CD8-positive, alpha-beta memory T cell (primary cell): ENCODE measurements around the gene CIAO3. TPM values are rescaled to one million over a fixed set of nuclear protein-coding genes. Genes with fewer than 3 reads are reported as not detected.
"Not testable (repeated sequence)": the region's sequence is repeated elsewhere in the genome, so short reads cannot be mapped to it uniquely, and the experiment has no call there.

Experiments used
- CTCF ChIA-PET: fragments of 350-600 bp; sonication (Branson Sonifier 250); formaldehyde crosslinking; loops from one replicate; lab custom pipeline; 2021; ENCODE audit warnings: antibody characterized with exemption; lab: Charles Lee
- POLR2A ChIA-PET: fragments of 350-600 bp; sonication (Branson Sonifier 250); formaldehyde crosslinking; loops from one replicate; lab custom pipeline; 2021; ENCODE audit warnings: antibody characterized with exemption; lab: Charles Lee
- DNase-seq, 5 donors: peaks; one replicate each; pipeline versions ENCODE4 v3.0.0 to v3.0.0-alpha.2; 2020 to 2022; ENCODE audit warnings: mixed read lengths in 1 of 5
- H3K27ac ChIP-seq: one replicate; pipeline ENCODE4 v1.7.0; 2013; ENCODE audit warnings: low read depth, mild to moderate bottlenecking, low read length, moderate library complexity
- H3K27me3 ChIP-seq: 2 replicates; pipeline ENCODE4 v1.7.0; 2013; ENCODE audit warnings: low read length, mild to moderate bottlenecking; ENCODE audit not compliant: insufficient read depth, poor library complexity, severe bottlenecking
- H3K36me3 ChIP-seq: 2 replicates; pipeline ENCODE4 v1.7.0; 2013; ENCODE audit warnings: mild to moderate bottlenecking, low read length, moderate library complexity; ENCODE audit not compliant: insufficient read depth
- H3K4me1 ChIP-seq: 2 replicates; pipeline ENCODE4 v1.7.0; 2013; ENCODE audit warnings: mild to moderate bottlenecking, low read length, moderate library complexity; ENCODE audit not compliant: insufficient read depth
- H3K4me3 ChIP-seq: 2 replicates; pipeline ENCODE4 v1.7.0; 2013; ENCODE audit warnings: mild to moderate bottlenecking, low read length
- H3K9me3 ChIP-seq: 2 replicates; pipeline ENCODE4 v1.7.0; 2013; ENCODE audit warnings: mild to moderate bottlenecking, low read length
- H3K27ac Mint-ChIP-seq, 8 donors: one replicate each; pipeline ENCODE4 v1.8.0; 2020 to 2021; ENCODE audit warnings: mixed read lengths in 8 of 8, mild to moderate bottlenecking in 6 of 8, inconsistent platforms in 3 of 8, moderate library complexity in 3 of 8
- H3K27me3 Mint-ChIP-seq, 2 donors: one replicate each; pipeline ENCODE4 v1.8.0; 2020 to 2021; ENCODE audit warnings: mixed read lengths in 2 of 2, mild to moderate bottlenecking in 1 of 2, moderate library complexity in 1 of 2
- H3K36me3 Mint-ChIP-seq, 3 donors: one replicate each; pipeline ENCODE4 v1.8.0; 2020 to 2021; ENCODE audit warnings: mixed read lengths in 3 of 3, inconsistent platforms in 1 of 3, mild to moderate bottlenecking in 1 of 3
- H3K4me1 Mint-ChIP-seq, 3 donors: one replicate each; pipeline ENCODE4 v1.8.0; 2020 to 2021; ENCODE audit warnings: mixed read lengths in 3 of 3, inconsistent platforms in 1 of 3, mild to moderate bottlenecking in 1 of 3
- H3K4me3 Mint-ChIP-seq, 7 donors: one replicate each; pipeline ENCODE4 v1.8.0; 2020 to 2021; ENCODE audit warnings: mixed read lengths in 7 of 7, mild to moderate bottlenecking in 6 of 7, moderate library complexity in 4 of 7, inconsistent platforms in 2 of 7
- H3K9me3 Mint-ChIP-seq, 5 donors: one replicate each; pipeline ENCODE4 v1.8.0; 2020 to 2022; ENCODE audit warnings: mixed read lengths in 5 of 5, mild to moderate bottlenecking in 3 of 5, moderate library complexity in 2 of 5, inconsistent platforms in 1 of 5
- polyA plus RNA-seq: library from polyadenylated mRNA; unstranded; fragments of 300-500 nt; fragmentation: Illumina TruSeq; gene quantifications from one replicate; pipeline ENCODE4 v1.2.3, GENCODE V29; 2021
- total RNA-seq, 2 experiments: library from RNA; stranded (reverse); gene quantifications; one replicate each; pipeline ENCODE4 v1.2.3, GENCODE V29; 2021

CIAO3 gene
- total and polyA plus RNA-seq, 3 experiments from 2014 or later, result 23.1 to 37.9 (median 34.8) TPM

- peak overlapping the region in 6 of 7 donors; percentile 29 to 83 (median 42) for H3K4me3 Mint-ChIP-seq
- H3K9me3 Mint-ChIP-seq, result no peaks in the 10 kb centered on the region
- H3K27me3 ChIP-seq, result peaks cover 20% of the 10 kb centered on the region
- H3K4me1 ChIP-seq, result peaks cover 7% of the 10 kb centered on the region
- peak overlapping the region in 1 of 8 donors; percentile 54 for H3K27ac Mint-ChIP-seq
- ChIA-PET CTCF (interaction anchor here (0.9 to 22.8 kb wide), 4 partner anchors 9 to 71 kb away, joined by 3 to 332 read pairs (median 84); partner anchors contain the start of genes ANTKMT, CCDC78, CHTF18 and CIAO3), POLR2A (interaction anchor here (0.6 to 5.9 kb wide), 5 partner anchors 12 to 74 kb away, joined by 3 to 53 read pairs (median 5); partner anchors contain the start of genes CCDC78, CHTF18, HAGHL and RPUSD1)
- H3K4me1 Mint-ChIP-seq, result peaks cover 6 to 18% (median 9%) of the 10 kb centered on the region in 3 donors
- H3K4me3 ChIP-seq, result no peak overlapping the region
- H3K27me3 Mint-ChIP-seq, result peaks cover 2 to 20% of the 10 kb centered on the region in 2 donors
- H3K36me3 Mint-ChIP-seq, result no peaks in the 10 kb centered on the region
- no peak for DNase-seq
- no peak overlapping the region for H3K27ac ChIP-seq
- no peaks in the 10 kb centered on the region for H3K36me3 ChIP-seq
- no peaks in the 10 kb centered on the region for H3K9me3 ChIP-seq
Observed at GRCh38 chr16:714079-714478, 26.7 kb downstream of the CIAO3 start.

DNA sequence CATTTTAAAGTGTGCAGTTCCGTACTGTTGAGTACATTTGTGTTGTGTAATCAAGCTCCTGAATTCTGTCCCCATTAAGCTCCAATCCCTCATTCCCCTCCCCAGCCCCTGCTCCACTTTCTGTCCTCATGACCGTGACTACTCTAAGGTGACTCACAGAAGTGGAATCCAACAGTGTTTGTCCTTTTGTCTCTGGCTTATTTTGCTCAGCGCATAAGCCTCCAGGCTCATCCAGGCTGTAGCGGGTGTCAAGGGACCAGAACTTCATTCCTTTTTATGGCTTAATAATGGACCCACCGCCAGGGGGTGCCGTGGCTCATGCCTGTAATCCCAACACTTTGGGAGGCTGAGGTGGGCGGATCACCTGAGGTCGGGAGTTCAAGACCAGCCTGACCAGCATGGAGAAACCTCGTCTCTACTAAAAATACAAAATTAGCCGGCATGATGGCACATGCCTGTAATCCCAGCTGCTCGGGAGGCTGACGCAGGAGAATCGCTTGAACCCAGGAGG is 28.0 kb downstream of the CIAO3 start:
- peaks cover 33% of the 10 kb centered on the region for H3K27me3 ChIP-seq
- H3K27ac ChIP-seq, H3K9me3 Mint-ChIP-seq, H3K36me3 ChIP-seq, H3K4me3 ChIP-seq, H3K9me3 ChIP-seq, H3K36me3 Mint-ChIP-seq, H3K4me1 ChIP-seq: not testable (repeated sequence)
- Mint-ChIP-seq H3K27me3 (peaks cover 14 to 33% of the 10 kb centered on the region in 2 donors), H3K27ac (peak overlapping the region in 1 of 8 donors; percentile 54), H3K4me1 (peaks cover 3 to 12% (median 4%) of the 10 kb centered on the region in 3 donors), H3K4me3 (peak overlapping the region in 2 of 7 donors; percentile 26 to 65)
- POLR2A ChIA-PET, result interaction anchor here (0.7 to 5.9 kb wide), 3 partner anchors 13 to 72 kb away, joined by 3 to 53 read pairs (median 3); partner anchors contain the start of genes CCDC78 and HAGHL
- CTCF ChIA-PET, result interaction anchor here (0.7 to 22.8 kb wide), 14 partner anchors 10 to 387 kb away, joined by 3 to 332 read pairs (median 4); partner anchors contain the start of genes ANTKMT, CCDC78, CHTF18 and CIAO3
- peak in 2 of 5 donors; percentile 30 to 38 for DNase-seq

- Mint-ChIP-seq H3K27me3 (peaks cover 20 to 41% of the 10 kb centered on the region in 2 donors), H3K36me3 (no peaks in the 10 kb centered on the region), H3K9me3 (no peaks in the 10 kb centered on the region), H3K4me1 (peaks cover 3 to 15% (median 4%) of the 10 kb centered on the region in 3 donors), H3K4me3 (peak overlapping the region in 1 of 7 donors; percentile 22), H3K27ac (no peak overlapping the region)
- H3K27me3 ChIP-seq, result peaks cover 40% of the 10 kb centered on the region
- POLR2A ChIA-PET, result interaction anchor here (0.7 to 0.9 kb wide), 2 partner anchors 16 to 74 kb away, joined by 3 read pairs; no protein-coding TSS in a partner anchor
- no peak overlapping the region for H3K4me3 ChIP-seq
- H3K9me3 ChIP-seq, result no peaks in the 10 kb centered on the region
- peaks cover 4% of the 10 kb centered on the region for H3K4me1 ChIP-seq
- CTCF ChIA-PET, result interaction anchor here (0.7 to 22.8 kb wide), 15 partner anchors 8 to 388 kb away, joined by 3 to 332 read pairs (median 4); partner anchors contain the start of genes ANTKMT, CCDC78, CHTF18 and CIAO3
- peak; percentile 72 to 83 (median 76) for DNase-seq
- H3K36me3 ChIP-seq, result no peaks in the 10 kb centered on the region
- H3K27ac ChIP-seq, result no peak overlapping the region
Observed at GRCh38 chr16:711548-712320, 29.1 kb downstream of the CIAO3 start.

GRCh38 chr16:711084-711483 is 29.7 kb downstream of the CIAO3 start:
- Histone ChIP-seq H3K27ac (no peak overlapping the region), H3K4me1 (peaks cover 4% of the 10 kb centered on the region), H3K9me3 (no peaks in the 10 kb centered on the region), H3K36me3 (no peaks in the 10 kb centered on the region), H3K27me3 (peaks cover 40% of the 10 kb centered on the region), H3K4me3 (no peak overlapping the region)
- H3K27me3 Mint-ChIP-seq, result peaks cover 25 to 46% of the 10 kb centered on the region in 2 donors
- ChIA-PET CTCF (interaction anchor here (1.2 to 22.8 kb wide), 5 partner anchors 10 to 74 kb away, joined by 3 to 332 read pairs (median 8); partner anchors contain the start of genes ANTKMT, CCDC78, CHTF18 and CIAO3), POLR2A (no interaction called here)
- H3K36me3 Mint-ChIP-seq, result no peaks in the 10 kb centered on the region
- H3K9me3 Mint-ChIP-seq, result no peaks in the 10 kb centered on the region
- H3K4me1 Mint-ChIP-seq, result peaks cover 1 to 17% (median 4%) of the 10 kb centered on the region in 3 donors
- no peak for DNase-seq
- no peak overlapping the region for H3K27ac Mint-ChIP-seq
- no peak overlapping the region for H3K4me3 Mint-ChIP-seq

DNA sequence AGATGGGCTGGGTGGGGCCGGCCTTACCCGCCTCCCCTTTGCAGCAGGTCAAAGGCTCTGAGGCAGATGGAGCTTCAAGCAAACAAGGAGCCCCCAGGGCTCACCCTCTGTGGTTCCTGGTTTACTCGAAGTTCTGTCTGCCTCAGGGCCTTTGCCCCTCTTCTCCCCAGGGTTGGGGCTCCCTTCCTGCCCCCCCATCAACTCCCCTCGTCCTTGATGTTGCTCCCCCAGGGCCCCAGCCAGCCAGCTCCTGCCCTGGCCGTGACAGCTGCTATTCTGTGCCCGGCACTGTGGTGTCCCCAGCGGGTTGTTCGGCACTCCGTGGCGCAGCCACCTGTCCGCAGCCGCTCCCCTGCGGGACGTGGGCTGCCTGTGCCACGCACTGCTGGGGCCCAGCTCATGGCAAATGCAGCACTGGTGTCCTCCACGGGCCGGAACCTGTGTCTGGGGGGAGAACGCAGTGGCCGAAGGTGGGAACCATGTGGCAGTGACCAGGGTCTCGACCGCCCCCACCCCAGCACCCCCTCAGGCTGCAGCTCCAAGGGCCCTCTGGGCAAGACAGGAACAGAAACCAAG is 30.2 kb downstream of the CIAO3 start:
- H3K4me1 Mint-ChIP-seq, result peaks cover 1 to 13% (median 4%) of the 10 kb centered on the region in 3 donors
- H3K9me3 Mint-ChIP-seq, result no peaks in the 10 kb centered on the region
- peaks cover 25 to 46% of the 10 kb centered on the region in 2 donors for H3K27me3 Mint-ChIP-seq
- H3K4me3 Mint-ChIP-seq, result no peak overlapping the region
- DNase-seq, result no peak
- Histone ChIP-seq H3K36me3 (no peaks in the 10 kb centered on the region), H3K4me3 (no peak overlapping the region), H3K9me3 (no peaks in the 10 kb centered on the region), H3K4me1 (peaks cover 4% of the 10 kb centered on the region), H3K27ac (no peak overlapping the region), H3K27me3 (peaks cover 40% of the 10 kb centered on the region)
- ChIA-PET POLR2A (no interaction called here), CTCF (interaction anchor here (1.2 to 22.8 kb wide), 8 partner anchors 8 to 392 kb away, joined by 3 to 332 read pairs (median 5); partner anchors contain the start of genes ANTKMT, CCDC78, CHTF18 and CIAO3)
- H3K36me3 Mint-ChIP-seq, result no peaks in the 10 kb centered on the region
- H3K27ac Mint-ChIP-seq, result no peak overlapping the region

GRCh38 chr16:709566-710499 is 31.0 kb downstream of the CIAO3 start:
- H3K4me1 Mint-ChIP-seq, result peaks cover 1 to 13% (median 4%) of the 10 kb centered on the region in 3 donors
- ChIA-PET CTCF (interaction anchor here (1.2 to 22.8 kb wide), 8 partner anchors 9 to 393 kb away, joined by 3 to 332 read pairs (median 5); partner anchors contain the start of genes ANTKMT, CCDC78, CHTF18 and CIAO3), POLR2A (interaction anchor here (0.6 kb wide), 2 partner anchors 73 to 387 kb away, joined by 3 to 6 read pairs; no protein-coding TSS in a partner anchor)
- H3K9me3 ChIP-seq, result no peaks in the 10 kb centered on the region
- H3K4me1 ChIP-seq, result peaks cover 4% of the 10 kb centered on the region
- H3K36me3 Mint-ChIP-seq, result no peaks in the 10 kb centered on the region
- H3K27ac Mint-ChIP-seq, result no peak overlapping the region
- H3K9me3 Mint-ChIP-seq, result no peaks in the 10 kb centered on the region
- H3K27me3 ChIP-seq, result peaks cover 43% of the 10 kb centered on the region
- no peak overlapping the region for H3K4me3 Mint-ChIP-seq
- no peak overlapping the region for H3K4me3 ChIP-seq
- no peak for DNase-seq
- no peak overlapping the region for H3K27ac ChIP-seq
- no peaks in the 10 kb centered on the region for H3K36me3 ChIP-seq
- H3K27me3 Mint-ChIP-seq, result peaks cover 25 to 46% of the 10 kb centered on the region in 2 donors
